ENCODE data around the gene WWC2. TPM values are rescaled to one million over a fixed set of nuclear protein-coding genes. Genes with fewer than 3 reads are reported as not detected.

The WWC2 gene
- total RNA-seq, 2 experiments from 2014 or later, result not detected

GRCh38 chr4:183253451-183253850 lies 154.4 kb downstream of the WWC2 start:
- no peaks in the 10 kb centered on the region for H3K79me2 ChIP-seq (ENCODE audit: insufficient read depth, low read depth, low read length)
- H3K4me2 ChIP-seq (ENCODE audit: low read length), result no peak overlapping the region
- ChIA-PET CTCF (ENCODE audit: unreplicated experiment) (no interaction called here), POLR2A (interaction anchor here (0.5 to 1.1 kb wide), 3 partner anchors 10 to 140 kb away, joined by 3 to 4 read pairs (median 3); no protein-coding TSS in a partner anchor)
- TF ChIP-seq EZH2phosphoT487 (IDR thresholded peaks at IDR 0.05; ENCODE audit: borderline replicate concordance, low read depth, low read length), result no peak
- no peak for TF ChIP-seq CTCF (conservative IDR thresholded peaks at IDR 0.05; ENCODE audit: low read length)
- H3K36me3 ChIP-seq (ENCODE audit: insufficient read depth, low read length), result no peaks in the 10 kb centered on the region
- intact Hi-C loops (cut with micrococcal nuclease; ENCODE audit: unreplicated experiment), result no loop called here
- no peak overlapping the region for H3K4me3 ChIP-seq (ENCODE audit: low read depth, low read length, poor library complexity, severe bottlenecking)
- no peaks in the 10 kb centered on the region for H3K9me3 ChIP-seq (ENCODE audit: low read length)
- H2AFZ ChIP-seq (ENCODE audit: low read length), result no peak overlapping the region
- DNase-seq (ENCODE audit: low spot score), result no peak
- no peaks in the 10 kb centered on the region for H4K20me1 ChIP-seq (ENCODE audit: insufficient read depth, low read length)
- H3K9me2 ChIP-seq (ENCODE audit: insufficient read depth, low read length), result no peaks in the 10 kb centered on the region
- H3K27ac ChIP-seq (ENCODE audit: low read depth, low read length, poor library complexity, severe bottlenecking), result no peak overlapping the region
- H3K4me1 ChIP-seq (ENCODE audit: insufficient read depth, low read length, poor library complexity, severe bottlenecking), result no peaks in the 10 kb centered on the region
- BruUV-seq (replicated peaks), result no TSS peak

GRCh38 chr4:183254162-183254561 lies 155.1 kb downstream of the WWC2 start:
- no TSS peak for BruUV-seq (replicated peaks)
- H3K36me3 ChIP-seq (ENCODE audit: insufficient read depth, low read length), result no peaks in the 10 kb centered on the region
- H3K9me3 ChIP-seq (ENCODE audit: low read length), result no peaks in the 10 kb centered on the region
- no peak for TF ChIP-seq CTCF (conservative IDR thresholded peaks at IDR 0.05; ENCODE audit: low read length)
- TF ChIP-seq EZH2phosphoT487 (IDR thresholded peaks at IDR 0.05; ENCODE audit: borderline replicate concordance, low read depth, low read length), result no peak
- H3K4me3 ChIP-seq (ENCODE audit: low read depth, low read length, poor library complexity, severe bottlenecking), result no peak overlapping the region
- H3K79me2 ChIP-seq (ENCODE audit: insufficient read depth, low read depth, low read length), result no peaks in the 10 kb centered on the region
- no peaks in the 10 kb centered on the region for H3K4me1 ChIP-seq (ENCODE audit: insufficient read depth, low read length, poor library complexity, severe bottlenecking)
- H3K9me2 ChIP-seq (ENCODE audit: insufficient read depth, low read length), result no peaks in the 10 kb centered on the region
- POLR2A ChIA-PET, result interaction anchor here (0.6 to 1.1 kb wide), 2 partner anchors 10 to 11 kb away, joined by 3 to 4 read pairs; no protein-coding TSS in a partner anchor
- intact Hi-C loops (cut with micrococcal nuclease; ENCODE audit: unreplicated experiment), result no loop called here
- H3K4me2 ChIP-seq (ENCODE audit: low read length), result no peak overlapping the region
- CTCF ChIA-PET (ENCODE audit: unreplicated experiment), result no interaction called here
- no peak overlapping the region for H3K27ac ChIP-seq (ENCODE audit: low read depth, low read length, poor library complexity, severe bottlenecking)
- H2AFZ ChIP-seq (ENCODE audit: low read length), result no peak overlapping the region
- no peaks in the 10 kb centered on the region for H4K20me1 ChIP-seq (ENCODE audit: insufficient read depth, low read length)
- no peak for DNase-seq (ENCODE audit: low spot score)

GRCh38 chr4:183255487-183255886 lies 156.4 kb downstream of the WWC2 start:
- no peaks in the 10 kb centered on the region for H3K9me2 ChIP-seq (ENCODE audit: insufficient read depth, low read length)
- no TSS peak for BruUV-seq (replicated peaks)
- DNase-seq (ENCODE audit: low spot score), result no peak
- no peak overlapping the region for H2AFZ ChIP-seq (ENCODE audit: low read length)
- CTCF ChIA-PET (ENCODE audit: unreplicated experiment), result no interaction called here
- no peaks in the 10 kb centered on the region for H4K20me1 ChIP-seq (ENCODE audit: insufficient read depth, low read length)
- H3K4me3 ChIP-seq (ENCODE audit: low read depth, low read length, poor library complexity, severe bottlenecking), result no peak overlapping the region
- H3K4me2 ChIP-seq (ENCODE audit: low read length), result no peak overlapping the region
- H3K27ac ChIP-seq (ENCODE audit: low read depth, low read length, poor library complexity, severe bottlenecking), result no peak overlapping the region
- POLR2A ChIA-PET, result interaction anchor here (0.6 to 0.7 kb wide), 2 partner anchors 317 to 628 kb away, joined by 3 to 5 read pairs; no protein-coding TSS in a partner anchor
- no peaks in the 10 kb centered on the region for H3K9me3 ChIP-seq (ENCODE audit: low read length)
- intact Hi-C loops (cut with micrococcal nuclease; ENCODE audit: unreplicated experiment), result no loop called here
- H3K79me2 ChIP-seq (ENCODE audit: insufficient read depth, low read depth, low read length), result no peaks in the 10 kb centered on the region
- H3K36me3 ChIP-seq (ENCODE audit: insufficient read depth, low read length), result no peaks in the 10 kb centered on the region
- no peak for TF ChIP-seq EZH2phosphoT487 (IDR thresholded peaks at IDR 0.05; ENCODE audit: borderline replicate concordance, low read depth, low read length)
- TF ChIP-seq CTCF (conservative IDR thresholded peaks at IDR 0.05; ENCODE audit: low read length), result no peak
- no peaks in the 10 kb centered on the region for H3K4me1 ChIP-seq (ENCODE audit: insufficient read depth, low read length, poor library complexity, severe bottlenecking)
